Measurements from ENCODE around the gene MEF2A.

Gene MEF2A

DNA sequence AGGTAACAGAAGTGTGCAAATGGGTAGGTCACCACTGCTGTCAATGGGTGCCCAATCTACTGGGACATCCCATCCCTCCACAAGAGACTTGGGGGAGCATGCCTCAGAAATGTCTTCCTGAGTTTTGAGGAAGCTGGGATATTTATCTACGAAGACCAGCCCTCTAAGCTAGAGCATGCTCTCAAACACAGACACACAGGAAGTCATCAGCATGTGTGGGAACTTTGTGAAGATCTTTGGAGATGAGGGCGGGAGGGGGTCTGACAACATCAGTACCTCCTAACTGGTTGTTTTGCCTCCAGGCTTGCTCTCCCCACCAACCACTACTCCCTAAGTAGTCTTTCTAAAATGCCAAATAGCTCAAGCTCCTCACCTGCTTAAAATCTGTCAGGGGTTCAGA lies 3.5 kb upstream of the MEF2A start:
- in situ Hi-C loops (cut with MboI; ENCODE audit: low sequenced_read_pairs), result no loop called here

DNA sequence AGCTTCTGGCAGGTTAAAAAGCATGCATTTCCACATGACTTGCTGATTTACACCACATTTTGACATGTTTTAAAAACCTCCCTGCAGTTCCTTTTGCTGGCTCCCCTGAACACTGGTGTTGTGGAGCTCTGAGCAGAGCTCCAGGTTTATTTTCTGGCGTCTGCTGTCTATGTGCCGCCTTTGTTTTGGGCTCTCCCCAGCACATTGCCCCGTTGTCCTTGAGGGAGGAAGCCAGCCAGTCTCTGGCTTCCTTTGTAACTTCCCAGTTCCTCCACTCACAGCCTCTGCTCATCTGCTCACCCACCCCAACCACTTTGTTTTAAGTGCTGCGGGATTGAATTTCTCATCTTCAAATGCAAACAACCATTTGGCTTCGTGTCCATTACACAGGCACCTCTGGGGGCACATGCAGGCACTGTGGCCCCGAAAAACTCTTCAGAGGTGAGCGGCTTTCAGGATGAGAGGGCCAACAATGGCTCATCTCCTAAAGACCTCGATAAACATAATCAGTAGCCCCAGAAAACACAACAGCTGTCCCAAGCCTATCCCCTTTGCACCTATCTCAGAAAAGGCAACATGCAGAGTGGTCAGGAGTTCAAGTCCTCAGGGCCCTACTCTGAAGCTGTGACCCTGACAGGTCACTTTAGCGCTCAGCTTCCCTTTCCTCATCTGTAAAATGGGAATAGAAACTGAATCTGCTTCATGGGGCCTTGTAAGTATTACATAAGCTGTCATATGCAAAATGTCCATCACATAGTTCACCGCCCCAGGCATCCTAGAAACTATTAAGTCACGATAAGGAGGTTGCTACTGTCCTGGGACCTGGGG lies 1.3 kb upstream of the MEF2A start:
- in situ Hi-C loops (cut with MboI; ENCODE audit: low sequenced_read_pairs), result no loop called here

DNA sequence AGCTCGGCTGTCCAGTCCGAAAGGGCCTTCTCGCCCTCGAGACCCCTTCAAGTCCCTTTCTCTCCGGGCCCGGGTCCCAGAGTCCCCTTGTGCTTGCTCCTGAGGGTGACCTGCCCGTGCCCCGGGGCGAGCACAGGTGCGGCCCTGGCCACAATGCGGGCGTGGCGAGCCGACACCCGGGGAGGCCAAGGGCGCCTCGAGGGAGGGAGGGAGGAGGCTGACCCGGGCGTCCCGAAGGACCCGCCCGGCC lies 810 bp upstream of the MEF2A start:
- in situ Hi-C loops (cut with MboI; ENCODE audit: low sequenced_read_pairs), result no loop called here

DNA sequence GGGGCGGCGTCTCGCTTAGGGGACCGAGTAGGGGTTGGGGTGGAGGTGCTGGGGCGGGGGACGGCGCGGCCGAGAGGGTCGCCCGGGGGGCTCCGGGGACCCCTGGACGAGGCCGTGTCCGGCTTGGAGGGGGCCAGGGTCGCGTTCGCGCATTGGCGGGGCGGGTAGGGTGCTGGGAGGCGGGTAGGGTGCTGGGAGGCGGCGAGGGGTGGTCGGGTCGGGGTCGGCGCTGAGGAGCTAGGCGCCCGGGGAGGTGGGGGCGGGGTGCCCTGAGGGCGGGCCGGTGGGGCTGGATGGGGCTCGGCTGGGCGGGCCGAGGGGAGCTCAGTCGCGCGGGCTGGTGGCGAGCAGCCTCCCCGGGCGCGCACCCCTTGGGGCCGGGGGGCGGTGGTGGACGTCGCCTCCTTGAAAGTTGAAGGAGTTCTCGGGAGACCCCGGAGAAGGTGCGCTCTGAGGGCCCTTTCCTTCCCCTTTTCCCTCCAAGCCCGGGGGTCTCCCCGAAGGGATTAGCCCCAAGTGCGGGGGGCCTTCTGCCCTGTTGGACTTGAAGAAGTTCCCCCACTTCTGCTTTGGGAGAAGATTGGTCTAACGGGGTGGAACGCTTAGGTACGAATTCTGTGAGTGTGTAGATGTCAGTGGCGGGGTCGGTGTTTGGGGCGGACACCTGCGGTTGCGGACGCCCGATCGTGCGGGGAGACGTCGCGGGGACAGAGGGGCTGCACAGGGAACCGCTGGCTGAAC lies 543 bp downstream of the MEF2A start:
- in situ Hi-C loops (cut with MboI; ENCODE audit: low sequenced_read_pairs), result no loop called here

DNA sequence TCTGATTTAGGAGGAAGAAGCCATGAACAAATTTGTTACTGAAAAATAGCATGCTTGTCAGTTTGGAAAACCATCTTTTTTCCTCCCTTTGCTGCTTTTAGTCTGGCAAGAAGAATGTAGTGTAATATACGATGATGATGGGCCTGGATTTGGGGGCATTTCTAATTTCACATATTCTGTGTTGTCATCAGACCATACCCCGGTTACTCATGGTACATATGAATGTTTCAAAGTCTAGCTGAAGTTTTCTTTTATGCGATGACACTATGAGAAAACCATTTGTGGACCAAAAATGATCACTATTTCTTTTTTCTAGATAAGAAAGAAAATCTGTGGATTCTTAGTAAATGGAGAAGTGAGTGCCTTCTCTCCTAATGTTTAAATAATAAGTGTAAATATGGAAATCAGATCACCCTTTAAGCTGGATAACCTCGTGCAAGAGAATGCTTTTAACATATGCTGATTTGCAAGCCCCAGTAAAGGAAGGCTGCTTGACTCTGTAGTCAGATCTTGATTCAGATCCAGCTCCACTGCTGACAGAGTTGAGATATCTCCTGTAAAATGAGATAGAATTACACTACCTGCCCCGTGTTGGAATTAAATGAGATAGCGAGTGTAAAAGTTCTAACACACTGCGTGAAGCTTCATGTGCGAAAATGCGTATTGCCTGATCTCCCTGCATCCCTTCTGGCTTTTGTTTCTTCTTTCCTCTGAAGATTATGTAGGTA lies 3.0 kb downstream of the MEF2A start:
- in situ Hi-C loops (cut with MboI; ENCODE audit: low sequenced_read_pairs), result no loop called here

DNA sequence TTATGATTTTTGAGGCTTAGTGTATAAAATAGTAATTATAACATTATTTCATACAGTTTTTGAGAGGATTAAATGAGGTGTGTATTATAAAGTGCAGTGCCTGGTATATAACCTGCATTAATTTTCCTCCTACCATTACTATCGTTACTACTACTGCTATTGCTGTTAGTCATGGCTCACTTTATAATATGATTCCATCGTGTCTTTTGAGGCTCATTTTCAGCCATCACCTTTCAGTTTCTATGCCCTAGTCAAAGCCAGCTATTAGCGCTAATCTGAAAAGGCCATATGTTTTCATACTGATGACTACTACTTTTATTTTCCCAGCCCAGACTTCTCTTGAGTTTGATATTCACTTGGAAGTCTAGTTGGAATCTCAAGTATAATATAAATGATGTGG lies 5.5 kb downstream of the MEF2A start:
- in situ Hi-C loops (cut with MboI; ENCODE audit: low sequenced_read_pairs), result no loop called here

DNA sequence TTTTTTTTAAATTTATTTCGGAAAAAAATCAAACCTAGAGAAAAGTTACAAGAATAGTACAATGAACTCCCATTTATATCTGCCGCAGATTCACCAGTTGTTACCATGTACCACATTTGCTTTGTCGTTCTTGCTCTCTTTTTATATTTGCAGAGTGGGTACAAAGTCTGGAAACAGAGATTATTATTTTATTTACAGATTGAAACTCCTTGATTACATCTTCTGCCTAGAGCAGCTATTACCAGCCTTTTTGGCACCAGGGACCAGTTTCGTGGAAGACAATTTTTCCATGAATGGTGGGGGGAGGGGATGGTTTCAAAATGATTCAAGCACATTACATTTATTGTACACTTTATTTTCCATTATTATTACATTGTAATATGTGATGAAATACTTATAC lies 8.3 kb downstream of the MEF2A start:
- in situ Hi-C loops (cut with MboI; ENCODE audit: low sequenced_read_pairs), result no loop called here

DNA sequence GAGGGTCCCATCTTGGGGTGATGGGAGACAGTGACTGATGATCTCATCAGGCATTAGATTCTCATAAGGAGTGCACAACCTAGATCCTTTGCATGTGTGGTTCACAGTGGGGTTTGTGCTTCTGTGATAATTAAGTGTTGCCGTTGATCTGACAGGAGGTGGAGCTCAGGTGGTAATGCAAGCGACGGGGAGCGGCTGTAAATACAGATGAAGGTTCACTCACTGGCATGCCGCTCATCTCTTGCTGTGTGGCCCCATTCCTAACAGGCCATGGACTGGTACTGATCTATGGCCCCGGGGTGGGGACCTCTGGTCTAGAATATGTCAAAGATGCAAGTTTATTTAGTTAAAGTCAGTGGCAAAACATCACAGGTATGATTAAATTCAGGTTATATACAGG lies 8.7 kb downstream of the MEF2A start:
- in situ Hi-C loops (cut with MboI; ENCODE audit: low sequenced_read_pairs), result no loop called here

DNA sequence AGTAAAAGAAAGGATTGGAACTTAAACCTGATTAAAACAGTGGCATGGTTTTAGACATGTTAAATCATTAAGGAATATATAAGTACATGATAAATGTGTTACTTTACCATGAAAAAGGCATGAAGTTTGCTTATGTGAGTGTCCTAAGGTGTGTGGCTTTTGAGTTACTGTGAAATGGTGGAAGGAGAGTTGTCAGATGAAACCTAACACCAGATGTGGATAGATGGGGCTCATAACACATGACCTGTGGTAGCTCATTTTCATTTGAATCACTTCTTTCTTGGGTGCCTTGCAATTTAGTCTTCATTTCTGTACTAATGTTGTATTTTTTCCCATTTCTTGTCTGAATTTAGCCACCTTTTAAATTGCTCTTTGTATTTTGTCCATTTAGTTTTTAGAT lies 13.0 kb downstream of the MEF2A start:
- in situ Hi-C loops (cut with MboI; ENCODE audit: low sequenced_read_pairs), result no loop called here

DNA sequence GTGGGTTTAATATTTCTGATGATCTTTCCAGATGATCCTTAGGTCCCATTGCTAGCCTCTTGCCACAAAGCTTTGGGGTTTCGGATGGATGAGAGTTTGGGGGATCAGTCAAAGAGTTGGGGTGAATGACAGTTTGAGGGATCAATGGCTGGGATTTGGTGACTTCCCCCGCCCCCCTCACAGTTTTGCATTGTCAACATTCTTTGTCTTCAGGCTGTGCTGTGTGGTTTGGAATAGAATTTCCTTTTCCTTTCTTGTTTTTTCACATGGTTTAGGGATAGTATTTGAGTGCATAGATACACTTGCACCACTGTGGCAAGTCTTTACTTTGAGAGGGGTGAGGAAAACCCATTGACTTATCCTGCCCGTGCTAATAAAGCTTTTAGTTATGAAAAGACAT lies 14.3 kb downstream of the MEF2A start:
- in situ Hi-C loops (cut with MboI; ENCODE audit: low sequenced_read_pairs), result no loop called here

DNA sequence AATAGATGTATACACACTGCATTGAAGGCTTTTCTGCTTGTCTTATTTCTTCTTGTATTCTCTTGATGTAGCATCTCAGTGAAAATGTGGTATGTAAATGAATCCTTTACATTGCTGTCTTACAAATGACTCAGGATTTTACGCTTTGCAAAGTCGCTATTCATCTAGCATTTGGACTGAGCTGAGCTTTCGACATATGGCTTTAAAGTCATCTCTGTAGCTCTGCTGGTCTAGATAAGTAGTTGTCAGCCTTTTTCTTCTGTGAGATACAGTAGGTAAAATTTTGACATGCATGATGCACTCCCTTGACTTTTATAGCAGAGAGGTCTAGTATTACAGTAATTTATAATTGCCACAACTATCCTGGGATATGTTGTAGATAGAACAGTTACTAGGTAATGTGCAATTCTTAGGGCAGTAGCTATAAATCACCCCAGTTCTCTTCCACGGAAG lies 16.8 kb downstream of the MEF2A start:
- in situ Hi-C loops (cut with MboI; ENCODE audit: low sequenced_read_pairs), result no loop called here

DNA sequence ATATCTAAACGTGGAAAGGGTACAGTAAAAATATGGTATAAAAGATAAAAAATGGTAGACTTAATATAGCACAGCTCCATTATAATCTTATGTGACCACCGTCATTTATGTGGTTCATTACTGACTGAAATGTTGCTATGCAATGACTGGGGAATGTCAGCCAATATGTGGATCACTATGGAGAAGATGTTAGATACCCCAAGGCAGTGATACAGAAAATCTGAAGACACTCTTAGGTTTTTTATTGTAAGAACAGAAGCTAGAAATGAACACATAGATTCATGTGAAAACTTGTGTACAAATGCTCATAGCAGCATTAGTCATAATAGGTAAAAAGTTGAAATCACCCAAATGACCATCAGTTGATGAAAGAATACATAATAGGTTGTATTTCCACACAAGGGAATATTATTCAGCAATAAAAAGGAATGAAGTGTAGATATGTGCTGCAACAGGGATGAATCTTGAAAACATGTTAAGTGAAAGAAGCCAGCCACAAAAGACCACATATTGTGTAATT lies 18.4 kb downstream of the MEF2A start:
- in situ Hi-C loops (cut with MboI; ENCODE audit: low sequenced_read_pairs), result no loop called here

DNA sequence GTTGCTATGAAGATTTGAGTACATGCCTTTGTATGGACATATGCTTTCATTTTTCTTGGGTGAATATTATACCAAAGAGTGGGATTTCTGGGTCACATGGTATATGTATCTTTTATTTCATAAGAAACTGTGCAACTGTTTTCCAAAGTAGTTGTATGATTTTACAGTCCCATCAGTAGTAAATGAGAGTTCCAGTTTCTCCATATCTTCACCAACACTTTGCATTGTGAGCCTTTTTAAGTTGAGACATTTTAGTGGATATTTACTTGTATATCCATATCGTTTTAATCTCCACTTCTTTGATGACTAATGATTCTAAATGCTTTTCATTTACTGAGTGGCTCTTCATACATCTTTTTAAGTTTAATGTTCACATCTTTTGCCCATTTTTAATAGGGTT lies 20.3 kb downstream of the MEF2A start:
- in situ Hi-C loops (cut with MboI; ENCODE audit: low sequenced_read_pairs), result no loop called here

DNA sequence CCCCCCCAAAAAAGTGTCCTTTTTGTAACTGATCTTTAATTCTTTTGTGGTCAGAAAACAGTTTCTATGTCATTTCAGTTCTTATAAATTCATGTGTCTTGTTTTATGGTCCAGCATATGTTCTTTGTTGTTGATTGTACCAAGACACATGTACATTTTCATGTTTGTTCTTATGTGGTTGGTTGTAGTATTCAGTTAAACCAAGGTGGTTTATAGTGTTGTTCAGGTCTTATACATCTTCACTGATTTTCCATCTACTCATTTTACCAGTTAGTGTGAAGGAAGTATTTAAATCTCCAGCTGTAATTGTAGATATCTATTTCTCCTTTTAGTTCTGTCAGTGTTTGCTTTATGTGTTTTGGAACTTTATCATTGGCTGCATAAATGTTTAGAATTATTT lies 24.0 kb downstream of the MEF2A start:
- in situ Hi-C loops (cut with MboI; ENCODE audit: low sequenced_read_pairs), result no loop called here

DNA sequence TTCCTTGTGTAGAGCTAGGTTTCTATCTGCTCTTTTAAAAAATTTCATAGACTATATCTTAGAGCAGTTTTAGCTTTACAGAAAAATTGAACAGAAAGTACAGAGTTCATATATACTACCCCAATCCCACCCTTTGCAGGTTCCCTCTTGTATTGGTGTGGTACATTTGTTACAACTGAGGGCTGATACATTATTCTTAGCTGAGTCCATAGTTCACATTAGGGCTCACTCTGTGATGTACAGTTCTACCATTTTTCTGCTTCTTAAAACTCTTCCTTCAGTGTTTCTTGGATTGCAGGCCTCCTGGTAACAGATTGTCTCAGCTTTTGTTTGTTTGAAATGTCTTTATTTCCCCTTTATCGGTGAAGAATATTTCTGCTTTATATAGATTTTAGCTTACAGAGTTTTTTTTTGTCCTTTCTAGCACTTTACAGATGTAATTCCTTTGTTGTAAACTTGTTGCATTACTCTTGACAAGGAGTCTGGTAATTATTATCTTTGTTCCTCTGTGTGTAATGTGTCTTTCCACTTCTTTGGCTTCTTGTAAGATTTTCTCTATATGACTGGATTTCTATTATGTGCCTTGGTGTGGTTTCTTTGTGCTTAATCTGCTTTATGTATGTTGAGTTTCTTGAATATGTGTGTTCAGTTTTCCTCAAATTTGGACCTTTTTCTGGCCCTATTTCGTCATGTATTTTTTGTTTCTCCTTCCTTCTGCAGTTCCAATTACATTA lies 25.3 kb downstream of the MEF2A start:
- in situ Hi-C loops (cut with MboI; ENCODE audit: low sequenced_read_pairs), result no loop called here

DNA sequence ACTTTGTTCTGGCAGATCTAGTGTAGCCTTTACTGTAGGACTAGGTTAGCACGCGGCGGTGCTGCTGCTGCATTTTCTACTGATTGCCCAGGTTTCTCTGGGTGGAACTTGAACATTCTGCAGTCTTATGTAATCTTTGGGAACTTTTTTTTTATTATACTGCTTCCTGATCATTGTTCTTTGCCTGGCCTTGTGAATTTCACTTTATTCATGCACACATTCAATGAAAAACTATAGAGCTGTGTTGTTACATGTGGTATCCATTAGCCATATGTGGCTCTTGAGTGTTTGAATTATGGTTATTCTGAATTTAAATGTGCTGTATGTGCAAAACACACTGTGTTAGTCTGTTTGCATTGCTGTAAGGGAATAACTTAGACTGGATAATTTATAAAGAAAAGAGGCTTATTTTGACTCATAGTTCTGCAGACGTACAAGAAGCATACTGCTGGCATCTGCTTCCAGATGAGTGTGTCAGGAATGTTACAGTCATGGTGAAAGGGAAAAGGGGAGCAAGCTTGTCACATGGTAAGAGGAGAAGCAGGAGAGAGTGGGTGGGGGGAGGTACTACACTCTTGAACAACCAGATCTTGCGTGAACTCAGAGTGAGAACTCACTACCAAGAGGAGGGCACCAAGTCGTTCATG lies 26.5 kb downstream of the MEF2A start:
- in situ Hi-C loops (cut with MboI; ENCODE audit: low sequenced_read_pairs), result no loop called here

DNA sequence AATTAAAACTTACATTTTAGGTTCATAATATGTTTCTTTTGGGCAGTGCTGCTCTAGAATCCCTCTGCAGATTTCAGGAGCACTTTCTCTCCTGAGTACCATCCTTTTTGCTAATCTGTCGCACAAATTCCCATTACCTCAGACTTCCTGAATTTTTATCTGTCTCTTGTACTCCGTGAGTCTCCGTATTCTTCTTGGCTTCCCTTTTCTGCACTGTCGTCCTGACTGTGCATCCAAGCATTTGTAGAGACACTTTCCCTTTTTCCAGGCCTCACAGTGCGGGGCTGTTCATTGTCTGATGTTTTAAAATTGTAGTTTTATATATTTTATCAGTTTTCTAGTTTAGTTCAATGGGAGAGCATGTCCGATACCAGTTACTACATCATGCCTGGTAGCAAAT lies 27.3 kb downstream of the MEF2A start:
- in situ Hi-C loops (cut with MboI; ENCODE audit: low sequenced_read_pairs), result no loop called here

DNA sequence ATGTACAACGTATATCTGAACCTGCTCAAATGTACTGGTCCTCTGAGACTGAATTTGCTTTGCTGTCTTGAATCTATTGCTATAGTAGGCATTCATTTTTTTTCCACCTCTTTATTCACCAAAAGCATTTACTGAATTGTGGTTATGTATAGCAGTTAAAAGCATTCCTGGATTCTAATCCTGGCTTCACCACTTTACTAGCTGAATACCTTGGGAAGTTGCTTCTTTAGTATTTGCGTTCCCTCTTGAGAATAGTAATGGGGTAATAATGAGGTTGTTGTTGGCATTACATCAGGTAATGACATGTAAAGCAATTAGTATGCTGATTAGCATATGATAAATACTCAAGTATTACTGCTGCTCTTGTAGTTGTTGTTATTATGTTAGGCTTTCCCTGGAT lies 29.1 kb downstream of the MEF2A start:
- in situ Hi-C loops (cut with MboI; ENCODE audit: low sequenced_read_pairs), result no loop called here

DNA sequence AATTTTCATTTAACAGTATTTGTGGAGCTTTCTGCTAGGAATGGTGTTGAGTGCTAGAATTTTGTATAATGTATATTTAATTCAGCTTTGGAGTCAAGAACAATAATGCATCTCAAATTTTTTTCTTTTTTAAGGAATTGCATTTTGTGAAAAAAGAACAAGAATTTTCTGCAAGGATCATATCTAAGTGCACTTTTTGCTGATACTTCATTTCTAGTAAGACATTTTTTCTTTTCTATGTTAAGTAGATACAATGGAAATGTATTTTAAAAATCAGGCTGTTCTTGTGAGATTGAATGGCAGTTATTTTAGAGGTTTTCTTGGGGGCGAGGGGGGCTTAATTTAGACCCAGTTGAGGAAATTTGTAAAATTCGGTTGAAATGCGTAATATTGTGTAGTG lies 32.5 kb downstream of the MEF2A start:
- in situ Hi-C loops (cut with MboI; ENCODE audit: low sequenced_read_pairs), result no loop called here

DNA sequence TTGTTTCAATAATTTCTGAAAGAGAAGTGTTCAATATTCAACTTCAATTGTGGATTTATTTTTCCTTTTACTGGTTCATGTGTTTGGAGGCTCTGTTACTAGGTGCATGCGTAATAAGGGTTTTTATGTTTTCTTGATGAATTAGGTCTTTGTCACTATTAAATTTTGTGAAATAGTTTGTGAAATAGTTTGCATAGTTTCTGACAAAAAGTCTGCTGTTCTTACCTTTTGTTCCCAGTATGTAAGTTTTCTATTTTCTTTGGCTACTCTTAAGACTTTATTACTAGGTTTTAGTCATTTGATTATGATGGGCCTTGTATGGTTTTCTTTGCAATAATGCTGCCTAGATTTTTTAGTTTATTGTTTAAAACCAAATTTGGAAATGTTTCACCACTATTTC lies 38.0 kb downstream of the MEF2A start:
- in situ Hi-C loops (cut with MboI; ENCODE audit: low sequenced_read_pairs), result no loop called here

DNA sequence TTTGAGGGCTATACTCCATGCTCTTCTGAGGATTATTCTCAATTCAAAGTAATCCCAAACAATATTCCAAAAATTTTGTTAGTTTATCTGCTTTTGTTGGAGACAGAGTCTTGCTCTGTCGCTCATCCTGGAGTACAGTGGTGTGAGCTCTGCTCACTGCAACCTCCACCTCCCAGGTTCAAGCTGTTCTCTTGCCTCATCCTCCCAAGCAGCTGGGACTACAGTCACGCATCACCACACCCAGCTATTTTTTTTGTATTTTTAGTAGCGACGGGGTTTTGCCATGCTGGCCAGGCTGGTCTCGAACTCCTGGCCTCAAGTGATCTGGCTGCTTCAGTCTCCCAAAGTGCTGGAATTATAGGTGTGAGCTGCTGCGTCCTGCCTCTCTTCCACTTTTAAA lies 39.1 kb downstream of the MEF2A start:
- in situ Hi-C loops (cut with MboI; ENCODE audit: low sequenced_read_pairs), result no loop called here
